ENCODE results near the gene TTLL12. TPM values are rescaled to one million over a fixed set of nuclear protein-coding genes. Genes with fewer than 3 reads are reported as not detected.

Gene TTLL12
- total RNA-seq, 4 donors from 2014 or later: 14.4 to 34.5 (median 25.7) TPM

DNA sequence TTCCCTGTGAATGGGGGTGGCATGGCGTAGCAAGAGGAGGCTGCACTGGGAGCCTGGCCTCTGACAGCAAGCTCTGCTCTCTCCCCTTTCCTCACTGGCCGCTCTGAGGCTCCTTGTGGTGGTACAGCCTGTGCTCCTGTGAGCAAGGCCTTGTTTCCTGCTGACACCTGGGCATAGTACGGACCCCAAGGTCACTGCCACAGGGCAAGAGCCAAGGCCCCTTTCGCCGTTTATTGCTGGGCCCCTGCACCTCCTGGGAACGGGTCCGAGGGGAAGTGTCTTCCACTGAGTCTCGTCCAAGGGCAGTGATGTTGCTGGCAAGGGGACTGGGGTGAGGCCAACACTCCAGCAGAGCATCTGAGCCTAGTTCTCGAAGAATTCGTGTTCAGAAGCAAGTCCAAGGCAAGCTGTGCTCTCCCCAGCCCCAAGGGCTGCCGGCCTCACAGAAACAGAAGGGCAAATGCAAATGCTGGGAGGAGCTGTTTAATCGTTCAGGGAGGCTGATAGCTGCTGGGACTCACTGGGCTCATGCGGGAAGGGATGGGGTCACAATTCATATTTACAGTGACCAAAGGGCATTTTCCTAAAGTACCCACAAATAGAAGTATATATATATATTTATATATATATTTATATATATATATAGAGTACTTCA, 15.9 kb upstream of the TTLL12 start:
- TF ChIP-seq, protein P1, sequence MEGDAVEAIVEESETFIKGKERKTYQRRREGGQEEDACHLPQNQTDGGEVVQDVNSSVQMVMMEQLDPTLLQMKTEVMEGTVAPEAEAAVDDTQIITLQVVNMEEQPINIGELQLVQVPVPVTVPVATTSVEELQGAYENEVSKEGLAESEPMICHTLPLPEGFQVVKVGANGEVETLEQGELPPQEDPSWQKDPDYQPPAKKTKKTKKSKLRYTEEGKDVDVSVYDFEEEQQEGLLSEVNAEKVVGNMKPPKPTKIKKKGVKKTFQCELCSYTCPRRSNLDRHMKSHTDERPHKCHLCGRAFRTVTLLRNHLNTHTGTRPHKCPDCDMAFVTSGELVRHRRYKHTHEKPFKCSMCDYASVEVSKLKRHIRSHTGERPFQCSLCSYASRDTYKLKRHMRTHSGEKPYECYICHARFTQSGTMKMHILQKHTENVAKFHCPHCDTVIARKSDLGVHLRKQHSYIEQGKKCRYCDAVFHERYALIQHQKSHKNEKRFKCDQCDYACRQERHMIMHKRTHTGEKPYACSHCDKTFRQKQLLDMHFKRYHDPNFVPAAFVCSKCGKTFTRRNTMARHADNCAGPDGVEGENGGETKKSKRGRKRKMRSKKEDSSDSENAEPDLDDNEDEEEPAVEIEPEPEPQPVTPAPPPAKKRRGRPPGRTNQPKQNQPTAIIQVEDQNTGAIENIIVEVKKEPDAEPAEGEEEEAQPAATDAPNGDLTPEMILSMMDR (IDR thresholded peaks at IDR 0.05; ENCODE audit: low read depth): no peak

DNA sequence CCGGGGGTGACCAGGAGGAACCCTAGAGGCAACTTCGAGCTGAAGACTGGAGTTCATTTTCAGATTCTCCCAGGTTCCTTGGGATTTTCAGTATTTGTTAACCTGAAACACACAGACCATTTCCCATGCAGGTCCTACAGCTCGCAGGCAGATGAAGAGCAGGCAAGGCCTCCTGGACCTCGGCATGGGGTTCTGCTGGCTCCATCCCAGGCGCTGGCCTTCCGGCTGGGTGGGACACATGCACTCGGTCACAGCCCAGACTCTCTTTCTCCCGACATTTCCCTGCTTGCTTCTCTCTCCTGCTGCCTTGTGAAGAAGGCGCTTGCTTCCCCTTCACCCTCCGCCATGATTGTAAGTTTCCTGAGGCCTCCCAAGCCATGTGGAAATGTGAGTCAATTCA, 15.4 kb upstream of the TTLL12 start:
- TF ChIP-seq, protein P1 (IDR thresholded peaks at IDR 0.05; ENCODE audit: low read depth): no peak

DNA sequence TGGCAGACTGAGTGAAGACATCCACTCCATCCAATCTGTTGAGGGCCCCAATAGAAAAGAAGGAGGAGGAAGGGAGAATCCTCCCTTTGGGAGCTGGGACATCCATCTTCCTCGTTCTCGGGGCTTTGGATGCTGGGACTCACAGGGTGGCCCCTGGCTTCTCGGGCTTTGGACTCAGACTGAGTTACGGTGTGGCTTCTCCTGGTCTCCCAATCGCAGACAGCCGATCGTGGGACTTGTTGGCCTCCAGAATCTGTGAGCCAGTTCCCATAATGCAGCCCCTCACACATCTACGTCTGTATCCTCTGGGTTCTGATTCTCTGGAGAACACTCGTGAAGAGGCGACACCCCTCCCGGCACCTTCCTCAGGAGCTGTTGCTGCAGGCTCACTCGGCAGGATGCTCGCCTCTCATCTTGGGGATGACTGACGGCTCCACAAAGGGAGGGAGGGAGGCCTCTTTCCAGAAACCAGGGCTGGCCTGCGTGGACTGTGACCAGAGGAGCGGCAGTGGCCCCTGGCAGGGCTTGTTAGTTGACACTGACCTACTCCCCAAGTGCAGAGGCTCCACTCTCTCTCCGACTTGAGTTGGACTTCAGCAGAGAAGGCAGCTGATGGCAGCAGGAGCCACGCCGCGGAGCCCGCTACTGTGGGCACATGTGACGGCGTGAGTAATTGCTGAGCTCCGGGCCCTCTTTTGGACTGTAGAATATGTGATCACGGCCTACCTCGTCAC, 14.7 kb upstream of the TTLL12 start:
- TF ChIP-seq, protein P1 (IDR thresholded peaks at IDR 0.05; ENCODE audit: low read depth): no peak

DNA sequence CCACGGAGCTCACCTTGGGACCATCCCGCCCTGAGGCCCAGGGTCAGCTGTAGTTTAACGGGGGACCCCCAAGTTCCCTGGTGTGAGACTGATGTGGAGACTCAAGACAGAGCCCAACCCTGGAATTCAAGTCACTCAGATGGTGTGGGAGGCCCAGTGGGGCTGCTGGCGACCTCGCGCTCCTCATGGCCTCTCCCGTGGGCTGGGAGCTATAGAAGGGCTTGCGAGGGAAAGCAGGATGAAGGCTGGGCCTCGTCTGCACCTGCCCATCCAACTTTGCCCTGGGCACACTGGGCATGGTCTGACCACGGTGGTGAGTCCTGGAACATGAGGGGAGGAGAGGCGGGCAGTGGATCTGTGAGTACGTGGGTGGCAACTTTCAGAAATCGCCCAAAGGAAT, 13.6 kb upstream of the TTLL12 start:
- TF ChIP-seq, protein P1 (IDR thresholded peaks at IDR 0.05; ENCODE audit: low read depth): no peak

DNA sequence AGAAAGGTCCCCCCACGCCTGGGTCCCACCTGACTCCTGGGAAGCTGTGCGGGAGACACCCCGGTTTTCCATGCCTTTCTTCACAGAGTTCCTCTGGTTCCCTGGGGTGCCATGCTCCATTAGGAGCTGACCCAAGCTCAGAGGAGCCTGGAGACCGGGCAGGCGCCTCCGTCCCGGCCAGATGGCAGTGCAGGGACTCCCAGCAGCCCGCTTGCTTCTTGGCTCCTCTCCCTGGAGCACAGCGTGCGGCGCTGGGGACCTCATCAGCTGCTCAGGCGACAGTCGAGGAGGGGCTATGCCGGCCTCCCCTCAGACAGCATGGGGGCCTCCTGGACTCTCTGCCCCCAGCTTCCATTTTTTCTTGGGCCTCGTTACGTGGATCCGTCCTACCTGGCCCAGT, 13.1 kb upstream of the TTLL12 start:
- TF ChIP-seq, protein P1 (IDR thresholded peaks at IDR 0.05; ENCODE audit: low read depth): no peak

DNA sequence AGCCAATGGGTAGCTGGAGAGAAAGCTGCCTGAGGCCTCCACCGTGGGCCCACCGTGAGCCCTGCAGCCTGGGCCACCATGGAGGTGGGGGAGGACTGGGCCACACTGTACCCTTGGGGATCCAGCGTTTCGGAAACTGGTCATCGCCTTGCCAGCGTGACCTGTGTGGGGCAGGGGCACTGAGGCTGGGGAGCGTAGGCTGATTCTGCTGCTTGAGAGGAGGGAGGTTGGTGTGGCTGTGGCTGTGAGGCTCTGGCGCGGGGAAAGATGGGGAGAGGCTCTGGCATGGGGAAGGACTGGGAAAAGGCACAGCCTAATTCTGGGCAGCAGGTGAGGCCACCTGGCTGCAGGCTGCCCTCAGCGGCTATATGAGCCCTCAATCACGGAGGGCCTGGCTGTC, 12.6 kb upstream of the TTLL12 start:
- TF ChIP-seq, protein P1 (IDR thresholded peaks at IDR 0.05; ENCODE audit: low read depth): no peak

DNA sequence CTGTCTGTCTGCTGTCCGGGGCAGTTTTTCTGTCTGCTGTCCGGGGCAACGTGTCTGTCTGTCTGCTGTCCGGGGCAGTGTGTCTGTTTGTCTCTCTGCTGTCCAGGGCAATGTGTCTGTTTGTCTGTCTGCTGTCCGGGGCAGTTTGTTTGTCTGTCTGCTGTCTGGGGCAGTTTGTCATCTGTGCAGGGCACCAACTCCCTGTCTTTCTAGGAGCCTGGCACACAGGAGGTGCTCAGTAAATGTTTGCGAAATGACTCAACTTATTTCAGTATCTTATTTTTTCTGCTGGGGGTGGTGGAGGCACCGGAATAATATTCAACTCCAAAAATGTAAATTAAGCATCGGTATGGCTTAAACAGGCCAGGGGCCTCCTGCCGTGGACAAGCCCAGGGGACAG, 12.0 kb upstream of the TTLL12 start:
- TF ChIP-seq, protein P1 (IDR thresholded peaks at IDR 0.05; ENCODE audit: low read depth): no peak
